Upper lobe of left lung (tissue), 4 donors: Measurements from ENCODE around the gene CMTM4.

Experiments used
- POLR2A ChIP-seq, 4 donors: fragments of 450-650 bp; IDR thresholded peaks; one replicate each; pipeline ENCODE4 v1.5.1; 2016 to 2017; ENCODE audit warnings: antibody characterized with exemption in 4 of 4, mild to moderate bottlenecking in 2 of 4
- TF ChIP-seq, protein P1 (sequence below), 6 experiments: fragments of 450-650 bp in 4 of 6; fragments of 200-600 bp in 2 of 6; sonication (generic) in 2 of 6; IDR thresholded peaks; one replicate each; pipeline ENCODE4 v1.5.1; 2016 to 2019; ENCODE audit warnings: antibody characterized with exemption in 6 of 6

DNA sequence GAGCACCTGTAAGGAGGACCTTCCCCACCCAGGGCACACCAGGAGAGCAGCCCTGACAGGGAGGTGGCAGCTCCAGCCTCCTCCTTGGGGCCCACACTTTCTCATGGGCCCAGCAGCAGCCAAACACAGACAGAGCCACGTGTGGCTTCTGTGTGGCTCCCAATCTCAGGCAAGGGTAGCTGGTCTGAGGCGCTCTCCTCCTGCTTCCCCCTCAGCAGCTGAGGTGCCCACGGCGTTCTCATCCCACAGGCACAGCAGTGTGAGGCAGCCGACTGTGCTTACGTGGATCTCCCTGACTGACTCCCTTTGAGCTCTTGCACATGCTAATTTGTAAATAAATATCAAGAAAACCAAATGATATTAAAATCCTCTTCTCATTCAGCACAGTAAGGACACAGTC, 61.1 kb downstream of the CMTM4 start:
- TF ChIP-seq, protein P1, sequence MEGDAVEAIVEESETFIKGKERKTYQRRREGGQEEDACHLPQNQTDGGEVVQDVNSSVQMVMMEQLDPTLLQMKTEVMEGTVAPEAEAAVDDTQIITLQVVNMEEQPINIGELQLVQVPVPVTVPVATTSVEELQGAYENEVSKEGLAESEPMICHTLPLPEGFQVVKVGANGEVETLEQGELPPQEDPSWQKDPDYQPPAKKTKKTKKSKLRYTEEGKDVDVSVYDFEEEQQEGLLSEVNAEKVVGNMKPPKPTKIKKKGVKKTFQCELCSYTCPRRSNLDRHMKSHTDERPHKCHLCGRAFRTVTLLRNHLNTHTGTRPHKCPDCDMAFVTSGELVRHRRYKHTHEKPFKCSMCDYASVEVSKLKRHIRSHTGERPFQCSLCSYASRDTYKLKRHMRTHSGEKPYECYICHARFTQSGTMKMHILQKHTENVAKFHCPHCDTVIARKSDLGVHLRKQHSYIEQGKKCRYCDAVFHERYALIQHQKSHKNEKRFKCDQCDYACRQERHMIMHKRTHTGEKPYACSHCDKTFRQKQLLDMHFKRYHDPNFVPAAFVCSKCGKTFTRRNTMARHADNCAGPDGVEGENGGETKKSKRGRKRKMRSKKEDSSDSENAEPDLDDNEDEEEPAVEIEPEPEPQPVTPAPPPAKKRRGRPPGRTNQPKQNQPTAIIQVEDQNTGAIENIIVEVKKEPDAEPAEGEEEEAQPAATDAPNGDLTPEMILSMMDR (IDR thresholded peaks at IDR 0.05): no peak
- TF ChIP-seq POLR2A (IDR thresholded peaks at IDR 0.05): no peak
